Measurements from ENCODE around the gene C1orf159.

Gene C1orf159

DNA sequence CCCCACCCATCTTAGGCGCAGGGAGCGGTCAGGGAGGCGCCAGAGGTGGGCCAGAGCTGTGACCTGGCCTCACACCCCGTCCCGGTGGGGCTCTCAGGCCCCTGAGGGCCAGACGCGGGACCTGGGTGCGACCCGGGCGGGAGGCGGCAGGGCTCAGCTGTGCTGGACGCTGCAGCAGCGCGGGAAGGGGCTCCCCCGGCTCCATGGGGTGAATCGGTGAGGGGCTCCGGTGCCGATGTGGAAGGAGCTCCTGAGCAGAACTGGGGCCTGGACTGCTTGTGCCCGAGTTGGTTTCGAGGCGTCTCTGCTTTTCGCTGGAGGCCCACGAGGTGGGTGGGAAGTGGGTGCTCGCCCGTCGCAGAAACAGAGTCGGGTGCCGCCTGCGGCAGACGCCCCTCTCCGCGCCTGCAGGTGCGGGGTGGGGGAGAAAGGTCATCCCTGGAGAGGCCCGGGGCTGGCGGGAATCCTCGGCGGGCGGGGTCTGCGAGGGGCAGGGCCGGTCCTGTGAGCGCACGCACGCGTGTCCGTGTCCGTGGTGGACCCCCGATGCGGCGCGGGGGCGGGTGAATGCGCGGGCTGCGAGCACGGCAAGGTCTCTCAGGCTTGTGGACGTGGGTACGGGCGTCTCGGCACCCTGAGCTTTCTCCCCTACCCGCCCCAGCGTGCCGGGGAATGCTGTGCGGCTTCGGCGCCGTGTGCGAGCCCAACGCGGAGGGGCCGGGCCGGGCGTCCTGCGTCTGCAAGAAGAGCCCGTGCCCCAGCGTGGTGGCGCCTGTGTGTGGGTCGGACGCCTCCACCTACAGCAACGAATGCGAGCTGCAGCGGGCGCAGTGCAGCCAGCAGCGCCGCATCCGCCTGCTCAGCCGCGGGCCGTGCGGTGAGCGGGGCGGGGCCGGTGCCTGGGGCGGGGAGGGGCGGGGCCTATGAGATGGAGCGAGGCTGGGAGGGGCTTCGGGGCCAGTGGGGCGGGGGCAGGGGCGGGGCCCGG is 75.6 kb downstream of the C1orf159 start:
- H3K79me2 ChIP-seq (ENCODE audit: low read length) = no peaks in the 10 kb centered on the region
- no peaks in the 10 kb centered on the region for H4K20me1 ChIP-seq (ENCODE audit: insufficient read depth, low read length)
- peaks cover 82% of the 10 kb centered on the region for H3K27me3 ChIP-seq (replicated peaks; ENCODE audit: insufficient read depth, low read length)
- H3K4me3 ChIP-seq (ENCODE audit: low read length) = no peak overlapping the region
- no peak overlapping the region for H3K9ac ChIP-seq (ENCODE audit: low read length)
- no peak for DNase-seq
- TF ChIP-seq, protein P1, sequence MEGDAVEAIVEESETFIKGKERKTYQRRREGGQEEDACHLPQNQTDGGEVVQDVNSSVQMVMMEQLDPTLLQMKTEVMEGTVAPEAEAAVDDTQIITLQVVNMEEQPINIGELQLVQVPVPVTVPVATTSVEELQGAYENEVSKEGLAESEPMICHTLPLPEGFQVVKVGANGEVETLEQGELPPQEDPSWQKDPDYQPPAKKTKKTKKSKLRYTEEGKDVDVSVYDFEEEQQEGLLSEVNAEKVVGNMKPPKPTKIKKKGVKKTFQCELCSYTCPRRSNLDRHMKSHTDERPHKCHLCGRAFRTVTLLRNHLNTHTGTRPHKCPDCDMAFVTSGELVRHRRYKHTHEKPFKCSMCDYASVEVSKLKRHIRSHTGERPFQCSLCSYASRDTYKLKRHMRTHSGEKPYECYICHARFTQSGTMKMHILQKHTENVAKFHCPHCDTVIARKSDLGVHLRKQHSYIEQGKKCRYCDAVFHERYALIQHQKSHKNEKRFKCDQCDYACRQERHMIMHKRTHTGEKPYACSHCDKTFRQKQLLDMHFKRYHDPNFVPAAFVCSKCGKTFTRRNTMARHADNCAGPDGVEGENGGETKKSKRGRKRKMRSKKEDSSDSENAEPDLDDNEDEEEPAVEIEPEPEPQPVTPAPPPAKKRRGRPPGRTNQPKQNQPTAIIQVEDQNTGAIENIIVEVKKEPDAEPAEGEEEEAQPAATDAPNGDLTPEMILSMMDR (IDR thresholded peaks at IDR 0.05; ENCODE audit: low read length) = no peak
- TF ChIP-seq EZH2 (optimal IDR thresholded peaks at IDR 0.05; ENCODE audit: low read depth, low read length) = no peak
- no peak for TF ChIP-seq EZH2phosphoT487 (IDR thresholded peaks at IDR 0.05; ENCODE audit: low read length)
- no peaks in the 10 kb centered on the region for H3K4me1 ChIP-seq (ENCODE audit: low read length)
- H3F3A ChIP-seq (ENCODE audit: insufficient read depth, low read length) = no peaks in the 10 kb centered on the region
- no peak overlapping the region for H2AFZ ChIP-seq (ENCODE audit: low read length)
- no peak overlapping the region for H3K27ac ChIP-seq (ENCODE audit: low read length)
- H3K9me3 ChIP-seq (replicated peaks; ENCODE audit: insufficient read depth, low read length) = no peaks in the 10 kb centered on the region
- H3K9me2 ChIP-seq (replicated peaks; ENCODE audit: insufficient read depth, low read length) = no peaks in the 10 kb centered on the region
- no peak overlapping the region for H3K4me2 ChIP-seq (ENCODE audit: low read depth, low read length)
- H3K36me3 ChIP-seq (replicated peaks; ENCODE audit: insufficient read depth, low read length) = no peaks in the 10 kb centered on the region

DNA sequence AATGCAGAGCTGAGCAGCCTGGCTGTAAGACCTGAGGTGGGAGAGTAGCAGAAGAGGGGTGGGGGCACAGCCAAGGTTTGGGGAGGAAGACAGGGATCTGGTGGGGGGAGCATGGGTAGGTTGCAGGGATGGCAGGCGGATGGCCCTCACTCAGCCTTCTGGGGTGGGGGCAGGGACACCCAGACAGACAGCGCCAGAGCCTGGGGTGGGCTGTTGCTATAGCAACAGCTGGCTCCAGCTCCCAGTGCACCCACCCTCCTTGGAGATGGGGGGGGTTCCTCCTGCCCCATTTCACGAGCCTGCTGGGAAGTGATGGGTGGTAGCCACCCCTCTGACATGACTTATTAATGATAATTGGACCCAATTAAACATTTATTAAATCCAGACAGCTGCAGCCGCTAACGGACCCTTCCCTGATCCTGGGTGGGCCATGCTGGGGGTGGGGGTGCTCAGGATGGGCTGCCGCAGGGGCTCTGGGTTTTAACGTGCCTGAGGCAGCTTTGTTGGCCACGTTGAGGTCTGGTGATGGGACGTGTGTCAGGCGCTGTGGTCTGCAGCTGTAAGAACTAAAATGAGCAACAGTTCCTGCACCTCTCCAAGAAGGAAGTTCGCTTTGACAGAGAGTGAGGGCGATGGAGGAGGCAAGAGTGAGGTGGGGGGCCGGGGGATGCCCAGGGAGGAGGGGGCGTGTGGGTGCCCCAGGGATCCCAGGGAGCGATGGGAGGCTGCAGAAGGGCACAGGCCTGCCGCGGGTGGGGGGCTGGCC is 76.6 kb downstream of the C1orf159 start:
- no peak for DNase-seq
- Histone ChIP-seq H3K27ac (ENCODE audit: low read length) (no peak overlapping the region), H3K9me3 (replicated peaks; ENCODE audit: insufficient read depth, low read length) (no peaks in the 10 kb centered on the region), H3K4me3 (ENCODE audit: low read length) (no peak overlapping the region), H4K20me1 (ENCODE audit: insufficient read depth, low read length) (no peaks in the 10 kb centered on the region), H3K4me2 (ENCODE audit: low read depth, low read length) (no peak overlapping the region), H2AFZ (ENCODE audit: low read length) (no peak overlapping the region), H3K9me2 (replicated peaks; ENCODE audit: insufficient read depth, low read length) (no peaks in the 10 kb centered on the region), H3K4me1 (ENCODE audit: low read length) (no peaks in the 10 kb centered on the region), H3K27me3 (replicated peaks; ENCODE audit: insufficient read depth, low read length) (peaks cover 79% of the 10 kb centered on the region), H3K9ac (ENCODE audit: low read length) (no peak overlapping the region), H3K36me3 (replicated peaks; ENCODE audit: insufficient read depth, low read length) (no peaks in the 10 kb centered on the region), H3F3A (ENCODE audit: insufficient read depth, low read length) (no peaks in the 10 kb centered on the region), H3K79me2 (ENCODE audit: low read length) (no peaks in the 10 kb centered on the region)
- TF ChIP-seq, protein P1 (IDR thresholded peaks at IDR 0.05; ENCODE audit: low read length) = no peak
- TF ChIP-seq EZH2phosphoT487 (IDR thresholded peaks at IDR 0.05; ENCODE audit: low read length) (no peak), EZH2 (optimal IDR thresholded peaks at IDR 0.05; ENCODE audit: low read depth, low read length) (no peak)

DNA sequence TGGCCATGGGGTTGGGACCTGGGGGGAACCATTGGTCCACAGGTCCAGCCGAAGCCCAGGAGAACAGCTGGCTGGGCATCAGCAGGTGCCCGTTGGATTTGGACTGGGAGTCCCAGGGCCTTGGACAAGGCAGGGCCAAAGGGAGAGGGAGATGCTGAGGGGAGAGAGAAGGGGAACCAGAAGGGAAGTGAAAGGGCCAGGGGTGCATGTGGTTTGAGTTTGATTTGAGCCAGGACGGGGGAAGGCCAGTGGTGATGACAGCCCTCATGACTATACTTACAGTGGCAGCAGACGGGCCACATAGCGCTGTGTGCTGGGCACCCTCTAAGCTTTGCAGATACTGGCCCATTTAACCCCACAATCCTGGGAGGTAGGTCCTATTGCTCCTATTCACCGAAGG is 77.2 kb downstream of the C1orf159 start:
- no peak overlapping the region for H3K9ac ChIP-seq (ENCODE audit: low read length)
- H3F3A ChIP-seq (ENCODE audit: insufficient read depth, low read length) = no peaks in the 10 kb centered on the region
- H3K27me3 ChIP-seq (replicated peaks; ENCODE audit: insufficient read depth, low read length) = peaks cover 80% of the 10 kb centered on the region
- no peaks in the 10 kb centered on the region for H3K36me3 ChIP-seq (replicated peaks; ENCODE audit: insufficient read depth, low read length)
- TF ChIP-seq EZH2 (optimal IDR thresholded peaks at IDR 0.05; ENCODE audit: low read depth, low read length) = no peak
- TF ChIP-seq, protein P1 (IDR thresholded peaks at IDR 0.05; ENCODE audit: low read length) = no peak
- no peak for TF ChIP-seq EZH2phosphoT487 (IDR thresholded peaks at IDR 0.05; ENCODE audit: low read length)
- H3K27ac ChIP-seq (ENCODE audit: low read length) = no peak overlapping the region
- no peaks in the 10 kb centered on the region for H3K4me1 ChIP-seq (ENCODE audit: low read length)
- H4K20me1 ChIP-seq (ENCODE audit: insufficient read depth, low read length) = no peaks in the 10 kb centered on the region
- no peaks in the 10 kb centered on the region for H3K9me3 ChIP-seq (replicated peaks; ENCODE audit: insufficient read depth, low read length)
- no peak overlapping the region for H3K4me2 ChIP-seq (ENCODE audit: low read depth, low read length)
- DNase-seq = no peak
- H3K9me2 ChIP-seq (replicated peaks; ENCODE audit: insufficient read depth, low read length) = no peaks in the 10 kb centered on the region
- no peak overlapping the region for H2AFZ ChIP-seq (ENCODE audit: low read length)
- no peaks in the 10 kb centered on the region for H3K79me2 ChIP-seq (ENCODE audit: low read length)
- H3K4me3 ChIP-seq (ENCODE audit: low read length) = no peak overlapping the region
